Stomach (tissue), 9 donors: ENCODE data around the gene FAM107B. TPM values are rescaled to one million over a fixed set of nuclear protein-coding genes. Genes with fewer than 3 reads are reported as not detected.
A peak's percentile ranks its signal among the peaks of the same experiment; 100 is the strongest.

Experiments
- DNase-seq, 2 donors: peaks; one replicate each; pipeline versions ENCODE4 v3.0.0 to v3.0.0-alpha.2; 2013 to 2019
- H3K27ac ChIP-seq, 5 donors: fragments of 200-600 bp in 4 of 5; sonication (generic) in 4 of 5; one replicate each; pipeline ENCODE4 v1.5.1; 2013 to 2019; ENCODE audit warnings: mild to moderate bottlenecking in 1 of 5, moderate library complexity in 1 of 5
- H3K27me3 ChIP-seq, 3 donors: fragments of 200-600 bp; sonication (generic); one replicate each; pipeline ENCODE4 v1.5.1; 2017 to 2019; ENCODE audit warnings: mixed run types in 1 of 3
- H3K36me3 ChIP-seq, 4 donors: fragments of 200-600 bp; sonication (generic); 1 replicate in 3 of 4; 2 replicates in 1 of 4; pipeline ENCODE4 v1.5.1; 2016 to 2019
- H3K4me1 ChIP-seq, 4 donors: fragments of 200-600 bp; sonication (generic); one replicate each; pipeline ENCODE4 v1.5.1; 2016 to 2019
- H3K4me3 ChIP-seq, 4 donors: fragments of 200-600 bp; sonication (generic) in 3 of 4; one replicate each; pipeline ENCODE4 v1.5.1; 2016 to 2019; ENCODE audit warnings: mild to moderate bottlenecking in 1 of 4
- H3K9me3 ChIP-seq, 4 donors: fragments of 200-600 bp; sonication (generic); one replicate each; pipeline ENCODE4 v1.5.1; 2016 to 2019
- CTCF ChIP-seq, 7 experiments: fragments of 450-650 bp in 4 of 7; fragments of 200-600 bp in 3 of 7; sonication (generic) in 3 of 7; IDR thresholded peaks; one replicate each; pipeline ENCODE4 v1.5.1; 2016 to 2019; ENCODE audit warnings: antibody characterized with exemption in 7 of 7, control low read depth in 2 of 7, mild to moderate bottlenecking in 1 of 7
- EP300 ChIP-seq: sonication (generic); formaldehyde crosslinking; IDR thresholded peaks from one replicate; pipeline ENCODE4 v1.6.1; 2017; ENCODE audit warnings: antibody characterized with exemption
- POLR2A ChIP-seq, 4 donors: fragments of 450-650 bp; IDR thresholded peaks; one replicate each; pipeline ENCODE4 v1.6.1; 2016; ENCODE audit warnings: antibody characterized with exemption in 4 of 4, control low read depth in 2 of 4, mild to moderate bottlenecking in 1 of 4, moderate library complexity in 1 of 4
- POLR2AphosphoS5 ChIP-seq, 3 donors: sonication (generic); formaldehyde crosslinking; IDR thresholded peaks; one replicate each; pipeline ENCODE4 v1.6.1; 2016; ENCODE audit warnings: antibody characterized with exemption in 3 of 3
- WGBS, 5 donors: extraction: QIAGEN DNeasy Blood & Tissue Kit in 3 of 5; methylation state at CpG; one replicate each; pipeline versions ENCODE4 v1.1.5 to v1.1.7; 2013 to 2018; 5-methylcytosine and 5-hydroxymethylcytosine counted together
- intact Hi-C: fragments of 100-400 bp; cut with DNase I; formaldehyde crosslinking; loops from one replicate; pipeline ENCODE4 v1.15.1; 2023; ENCODE audit warnings: low total_unique reads
- polyA plus RNA-seq, 3 donors: library from polyadenylated mRNA; stranded (reverse); fragments of 200-250 nt; gene quantifications; one replicate each; pipeline ENCODE4 v1.2.3, GENCODE V29; 2013
- total RNA-seq, 5 donors: library from RNA; depleted of rRNA; stranded (reverse); fragments of >200 nt; gene quantifications; one replicate each; pipeline versions ENCODE4 v1.1.0 to v1.2.3, GENCODE V29; 2014 to 2016
- donor health status: healthy with polysubstance abuse.
- donor health status: Bipolar disorder and iron deficiency.
- donor health status: healthy.

Gene FAM107B
- total and polyA plus RNA-seq, 8 donors: 18.7 to 397 (median 160) TPM

- H3K4me3 ChIP-seq: no peak overlapping the region
- peak overlapping the region; percentile 72 to 82 (median 77) for H3K27ac ChIP-seq
- intact Hi-C loops: no loop called here
- peaks cover 18 to 54% (median 34%) of the 10 kb centered on the region in 4 donors for H3K4me1 ChIP-seq
- no peaks in the 10 kb centered on the region for H3K9me3 ChIP-seq
- TF ChIP-seq EP300 (no peak), POLR2AphosphoS5 (IDR thresholded peaks at IDR 0.05) (no peak), POLR2A (IDR thresholded peaks at IDR 0.05) (no peak), CTCF (IDR thresholded peaks at IDR 0.05) (no peak)
- no peaks in the 10 kb centered on the region for H3K36me3 ChIP-seq
- H3K27me3 ChIP-seq: no peaks in the 10 kb centered on the region
- 55 to 75% (median 62%) methylated on average over 5 of the region's 5 CpGs for WGBS, 5 donors
- DNase-seq: no peak
Measured at GRCh38 chr10:14652816-14653215, 121.9 kb downstream of the FAM107B start.

DNA sequence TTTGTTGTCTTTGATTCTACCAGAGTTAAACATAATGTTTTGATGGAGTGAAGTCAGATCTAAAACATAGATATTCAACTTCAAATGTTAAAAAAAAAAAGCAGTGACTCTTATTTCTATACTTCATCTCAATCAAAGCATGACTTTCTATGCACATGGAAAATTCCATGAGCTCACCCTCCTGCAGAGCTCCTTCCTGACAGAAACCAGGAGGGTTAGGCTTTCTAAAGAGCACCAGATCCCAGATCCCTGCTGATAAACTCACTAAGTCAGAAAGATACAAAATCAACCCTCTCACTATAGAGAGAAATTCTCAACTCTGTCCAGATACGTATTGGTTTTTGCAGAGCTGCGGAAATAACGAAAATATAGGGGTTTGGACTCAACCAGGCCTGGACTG lies 122.6 kb downstream of the FAM107B start:
- peak in 1 of 2 donors; percentile 48 for DNase-seq
- H3K27me3 ChIP-seq: no peaks in the 10 kb centered on the region
- TF ChIP-seq POLR2AphosphoS5 (IDR thresholded peaks at IDR 0.05) (no peak), CTCF (IDR thresholded peaks at IDR 0.05) (no peak)
- H3K4me3 ChIP-seq: no peak overlapping the region
- intact Hi-C loops: no loop called here
- no peaks in the 10 kb centered on the region for H3K36me3 ChIP-seq
- no peaks in the 10 kb centered on the region for H3K9me3 ChIP-seq
- WGBS, 5 donors: 86 to 97% (median 97%) methylated on average over 3 of the region's 3 CpGs
- peaks cover 18 to 58% (median 38%) of the 10 kb centered on the region in 4 donors for H3K4me1 ChIP-seq
- peak overlapping the region in 4 of 5 donors; percentile 72 to 82 (median 78) for H3K27ac ChIP-seq

GRCh38 chr10:14649739-14650138 lies 125.0 kb downstream of the FAM107B start:
- Histone ChIP-seq H3K4me1 (peaks cover 18 to 50% (median 34%) of the 10 kb centered on the region in 4 donors), H3K9me3 (no peaks in the 10 kb centered on the region), H3K4me3 (no peak overlapping the region), H3K27ac (no peak overlapping the region), H3K27me3 (no peaks in the 10 kb centered on the region), H3K36me3 (no peaks in the 10 kb centered on the region)
- 91 to 96% (median 96%) methylated on average over 4 of the region's 4 CpGs for WGBS, 5 donors
- no peak for DNase-seq
- intact Hi-C loops: no loop called here
- TF ChIP-seq POLR2AphosphoS5 (IDR thresholded peaks at IDR 0.05) (no peak), EP300 (no peak), CTCF (IDR thresholded peaks at IDR 0.05) (no peak), POLR2A (IDR thresholded peaks at IDR 0.05) (no peak)

- 72 to 90% (median 86%) methylated on average over 2 of the region's 2 CpGs for WGBS, 5 donors
- DNase-seq: no peak
- intact Hi-C loops: no loop called here
- Histone ChIP-seq H3K36me3 (no peaks in the 10 kb centered on the region), H3K27ac (peak overlapping the region in 4 of 5 donors; percentile 72 to 84 (median 78)), H3K9me3 (no peaks in the 10 kb centered on the region), H3K4me3 (no peak overlapping the region), H3K27me3 (no peaks in the 10 kb centered on the region), H3K4me1 (peaks cover 18 to 42% (median 30%) of the 10 kb centered on the region in 4 donors)
- no peak for TF ChIP-seq EP300
Measured at GRCh38 chr10:14648946-14649345, 125.8 kb downstream of the FAM107B start.

- TF ChIP-seq CTCF (IDR thresholded peaks at IDR 0.05) (no peak), POLR2A (IDR thresholded peaks at IDR 0.05) (no peak)
- intact Hi-C loops: no loop called here
- 13 to 18% (median 15%) methylated on average over 15 of the region's 15 CpGs for whole genome bisulfite sequencing, 5 donors
Measured at GRCh38 chr10:14648005-14648765, 126.5 kb downstream of the FAM107B start.

More at GRCh38 chr10:14648005-14648765, 126.5 kb downstream of the FAM107B start:
- H3K36me3 ChIP-seq: no peaks in the 10 kb centered on the region
- no peaks in the 10 kb centered on the region for H3K9me3 ChIP-seq
- peak overlapping the region; percentile 57 to 84 (median 77) for H3K27ac ChIP-seq
- peaks cover 12 to 35% (median 24%) of the 10 kb centered on the region in 4 donors for H3K4me1 ChIP-seq
- peak overlapping the region in 3 of 4 donors; percentile 9 to 14 (median 14) for H3K4me3 ChIP-seq
- peak; percentile 60 to 96 for DNase-seq
- H3K27me3 ChIP-seq: no peaks in the 10 kb centered on the region
